PC-9 (cell line): ENCODE data around the gene HAGHL. TPM values are rescaled to one million over a fixed set of nuclear protein-coding genes. Genes with fewer than 3 reads are reported as not detected.
"Not testable (repeated sequence)": the region's sequence is repeated elsewhere in the genome, so short reads cannot be mapped to it uniquely, and the experiment has no call there.

Experiments used
- BruUV-seq: library from RNA; stranded (reverse); fragments of 400-500 nt; replicated peaks from 2 replicates; lab custom pipeline; 2021; lab: Mats Ljungman, UMichigan
- CTCF ChIA-PET: fragments of 300-600 bp; sonication (Branson Sonifier 250); formaldehyde crosslinking; loops from one replicate; lab custom pipeline; 2022; ENCODE audit warnings: antibody characterized with exemption; lab: Charles Lee
- POLR2A ChIA-PET: fragments of 300-600 bp; sonication (Branson Sonifier 250); formaldehyde crosslinking; loops from one replicate; lab custom pipeline; 2022; ENCODE audit warnings: antibody characterized with exemption; ENCODE audit not compliant: unreplicated experiment; lab: Charles Lee
- DNase-seq, 2 experiments: peaks; one replicate each; pipeline versions ENCODE4 v3.0.0 to v3.0.0-alpha.2; 2015 to 2022; ENCODE audit warnings: mixed read lengths in 1 of 2
- H2AFZ ChIP-seq: fragments of 200-600 bp; sonication (generic); 2 replicates; pipeline ENCODE4 v1.8.1; 2017; ENCODE audit warnings: antibody characterized with exemption
- H3F3A ChIP-seq: fragments of 200-600 bp; sonication (generic); 2 replicates; pipeline ENCODE4 v1.8.1; 2017; ENCODE audit warnings: antibody characterized with exemption, mild to moderate bottlenecking, low read depth; ENCODE audit not compliant: insufficient read depth
- H3K27ac ChIP-seq: fragments of 200-600 bp; sonication (generic); 2 replicates; pipeline ENCODE4 v1.6.1; 2016; ENCODE audit warnings: mixed run types
- H3K27me3 ChIP-seq: fragments of 200-600 bp; sonication (generic); 2 replicates; pipeline ENCODE4 v1.6.1; 2016; ENCODE audit warnings: low read depth, mixed run types; ENCODE audit not compliant: insufficient read depth
- H3K36me3 ChIP-seq: fragments of 200-600 bp; sonication (generic); 2 replicates; pipeline ENCODE4 v1.6.1; 2016; ENCODE audit warnings: low read depth, mixed run types
- H3K4me1 ChIP-seq: fragments of 200-600 bp; sonication (generic); replicated peaks from 2 replicates; pipeline ENCODE4 v1.6.1; 2016; ENCODE audit warnings: mixed run types; ENCODE audit not compliant: insufficient read depth
- H3K4me2 ChIP-seq: fragments of 200-600 bp; sonication (generic); 2 replicates; pipeline ENCODE4 v1.6.1; 2017; ENCODE audit warnings: mixed run types
- H3K4me3 ChIP-seq: fragments of 200-600 bp; sonication (generic); 2 replicates; pipeline ENCODE4 v1.6.1; 2016; ENCODE audit warnings: mixed run types
- H3K79me2 ChIP-seq: fragments of 200-600 bp; sonication (generic); 2 replicates; pipeline ENCODE4 v1.6.1; 2017; ENCODE audit warnings: low read depth, mixed run types
- H3K9me2 ChIP-seq: fragments of 200-600 bp; sonication (generic); 2 replicates; pipeline ENCODE4 v1.8.1; 2017; ENCODE audit warnings: mild to moderate bottlenecking; ENCODE audit not compliant: insufficient read depth
- H3K9me3 ChIP-seq: fragments of 200-600 bp; sonication (generic); 2 replicates; pipeline ENCODE4 v1.8.1; 2016; ENCODE audit warnings: low read depth; ENCODE audit not compliant: insufficient read depth
- H4K20me1 ChIP-seq: fragments of 200-600 bp; sonication (generic); 2 replicates; pipeline ENCODE4 v1.8.1; 2017; ENCODE audit not compliant: insufficient read depth
- EZH2 ChIP-seq: fragments of 200-600 bp; sonication (generic); IDR thresholded peaks from 2 replicates; pipeline ENCODE4 v1.8.0; 2017; ENCODE audit warnings: antibody characterized with exemption, low read depth
- intact Hi-C: fragments of 100-400 bp; cut with micrococcal nuclease; formaldehyde crosslinking; loops from one replicate; pipeline ENCODE4 v1.10.0; 2022; ENCODE audit not compliant: unreplicated experiment
- total RNA-seq: library from RNA; stranded (reverse); gene quantifications from 2 replicates; pipeline ENCODE4 v1.2.3, GENCODE V29; 2021
- TF ChIP-seq, protein P1 (sequence below): fragments of 200-600 bp; sonication (generic); conservative IDR thresholded peaks from 2 replicates; pipeline ENCODE4 v1.6.1; 2017; ENCODE audit warnings: mixed run types, antibody characterized with exemption, mild to moderate bottlenecking, moderate library complexity

Gene HAGHL
- total RNA-seq, 1 experiment from 2014 or later: 31.0 TPM

DNA sequence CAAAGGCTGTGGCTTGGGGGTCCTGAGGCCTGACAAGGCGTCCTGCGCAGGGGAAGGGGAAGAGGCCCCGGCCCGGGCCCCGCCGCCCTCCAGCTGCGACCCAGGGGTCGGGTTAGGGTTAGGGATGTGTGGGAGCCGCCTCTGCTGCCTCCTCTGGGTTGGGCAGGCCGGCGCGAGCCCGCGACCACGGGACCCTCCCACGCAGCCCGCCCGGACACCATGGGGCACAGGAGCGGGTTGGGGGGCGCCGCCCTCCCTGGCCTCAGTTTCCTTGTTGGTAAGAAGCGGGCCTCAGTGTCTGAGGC, 13.5 kb downstream of the HAGHL start:
- Histone ChIP-seq H3K36me3 (no peaks in the 10 kb centered on the region), H2AFZ (peak overlapping the region; percentile 96), H3K27ac (no peak overlapping the region), H4K20me1 (no peaks in the 10 kb centered on the region), H3K9me3 (no peaks in the 10 kb centered on the region), H3K4me2 (peak overlapping the region; percentile 95), H3K4me3 (peak overlapping the region; percentile 91), H3F3A (peaks cover 5% of the 10 kb centered on the region; the same call in 1 of the 2 replicates), H3K79me2 (peaks cover 11% of the 10 kb centered on the region; the same call in 1 of the 2 replicates), H3K27me3 (no peaks in the 10 kb centered on the region), H3K9me2 (no peaks in the 10 kb centered on the region), H3K4me1 (no peaks in the 10 kb centered on the region; the same call in 1 of the 2 replicates)
- CTCF ChIA-PET: interaction anchor here (1.2 kb wide), 1 partner anchor 21 kb away, joined by 5 read pairs; no protein-coding TSS in a partner anchor
- no peak for DNase-seq
- intact Hi-C loops: loop anchor here (1.0 to 2.0 kb wide), 3 partner anchors 12 to 36 kb away; partner anchors contain the start of gene MSLN
- TF ChIP-seq, protein P1, sequence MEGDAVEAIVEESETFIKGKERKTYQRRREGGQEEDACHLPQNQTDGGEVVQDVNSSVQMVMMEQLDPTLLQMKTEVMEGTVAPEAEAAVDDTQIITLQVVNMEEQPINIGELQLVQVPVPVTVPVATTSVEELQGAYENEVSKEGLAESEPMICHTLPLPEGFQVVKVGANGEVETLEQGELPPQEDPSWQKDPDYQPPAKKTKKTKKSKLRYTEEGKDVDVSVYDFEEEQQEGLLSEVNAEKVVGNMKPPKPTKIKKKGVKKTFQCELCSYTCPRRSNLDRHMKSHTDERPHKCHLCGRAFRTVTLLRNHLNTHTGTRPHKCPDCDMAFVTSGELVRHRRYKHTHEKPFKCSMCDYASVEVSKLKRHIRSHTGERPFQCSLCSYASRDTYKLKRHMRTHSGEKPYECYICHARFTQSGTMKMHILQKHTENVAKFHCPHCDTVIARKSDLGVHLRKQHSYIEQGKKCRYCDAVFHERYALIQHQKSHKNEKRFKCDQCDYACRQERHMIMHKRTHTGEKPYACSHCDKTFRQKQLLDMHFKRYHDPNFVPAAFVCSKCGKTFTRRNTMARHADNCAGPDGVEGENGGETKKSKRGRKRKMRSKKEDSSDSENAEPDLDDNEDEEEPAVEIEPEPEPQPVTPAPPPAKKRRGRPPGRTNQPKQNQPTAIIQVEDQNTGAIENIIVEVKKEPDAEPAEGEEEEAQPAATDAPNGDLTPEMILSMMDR: no peak
- BruUV-seq: TSS peak; percentile 76
- POLR2A ChIA-PET: interaction anchor here (0.7 kb wide), 1 partner anchor 45 kb away, joined by 3 read pairs; no protein-coding TSS in a partner anchor

DNA sequence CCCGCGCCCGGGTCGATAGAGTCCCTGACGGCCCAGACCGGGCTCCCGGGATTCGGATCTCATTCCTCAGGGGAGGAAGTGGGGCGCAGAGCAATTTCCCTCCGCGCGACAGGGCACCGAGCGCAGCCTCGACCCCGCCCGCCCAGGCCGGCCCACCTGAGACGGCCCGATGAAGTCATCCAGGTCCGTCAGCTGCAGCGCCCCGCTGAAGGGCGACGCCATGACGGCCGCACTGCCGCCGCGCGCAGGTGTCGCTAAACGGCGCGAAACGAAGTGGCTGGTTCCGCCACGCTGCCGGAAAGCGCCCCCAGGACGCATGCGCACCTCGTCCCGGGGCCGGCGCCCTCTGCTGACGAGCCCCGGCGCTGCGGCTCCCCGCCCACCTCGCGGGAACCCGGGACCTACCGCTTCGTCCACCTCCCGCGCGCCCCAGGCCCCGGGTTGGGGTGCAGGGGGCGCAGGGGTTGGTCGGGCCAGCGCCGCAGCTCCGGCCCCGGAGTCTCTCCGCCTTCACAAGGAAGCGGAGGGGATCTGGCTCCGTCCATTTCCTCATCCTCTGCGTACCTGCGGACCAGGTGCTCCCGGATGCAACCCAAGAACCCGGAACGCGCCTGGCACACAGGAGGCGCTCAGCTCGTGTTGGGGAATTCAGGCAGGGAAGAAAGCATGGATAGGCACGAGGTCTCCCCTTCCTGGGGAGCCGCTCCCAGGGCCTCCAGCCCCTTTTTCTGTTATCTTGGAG, 14.0 kb downstream of the HAGHL start, which contains the start of gene CIAO3:
TSS of gene CIAO3 (minus strand) at position 234 of the 742 bp plus-strand sequence. CDS start at position 222, 12 bp downstream.
- no peaks in the 10 kb centered on the region for H3K27me3 ChIP-seq
- ChIA-PET CTCF (interaction anchor here (0.6 to 1.2 kb wide), 3 partner anchors 11 to 22 kb away, joined by 3 to 5 read pairs (median 4); no protein-coding TSS in a partner anchor), POLR2A (interaction anchor here (0.5 to 0.7 kb wide), 4 partner anchors 21 to 448 kb away, joined by 3 to 4 read pairs (median 4); no protein-coding TSS in a partner anchor)
- no peaks in the 10 kb centered on the region for H3K9me3 ChIP-seq
- peak; percentile 78 to 96 for DNase-seq
- intact Hi-C loops: loop anchor here (1.0 to 2.0 kb wide), 3 partner anchors 13 to 36 kb away; partner anchors contain the start of gene MSLN
- peaks cover 5% of the 10 kb centered on the region; the same call in 1 of the 2 replicates for H3F3A ChIP-seq
- H4K20me1 ChIP-seq: no peaks in the 10 kb centered on the region
- TF ChIP-seq EZH2: no peak
- TF ChIP-seq, protein P1: peak; percentile 82
- peak within 1 kb of the TSS; percentile 95 for H3K4me2 ChIP-seq
- H3K4me1 ChIP-seq: no peaks in the 10 kb centered on the region; the same call in 1 of the 2 replicates
- peak within 1 kb of the TSS; percentile 34; the same call in 1 of the 2 replicates for H3K27ac ChIP-seq
- peak within 1 kb of the TSS; percentile 91 for H3K4me3 ChIP-seq
- H3K36me3 ChIP-seq: no peaks in the 10 kb centered on the region
- peaks cover 11% of the 10 kb centered on the region; the same call in 1 of the 2 replicates for H3K79me2 ChIP-seq
- H2AFZ ChIP-seq: peak within 1 kb of the TSS; percentile 96
- no peaks in the 10 kb centered on the region for H3K9me2 ChIP-seq
- no TSS peak for BruUV-seq

DNA sequence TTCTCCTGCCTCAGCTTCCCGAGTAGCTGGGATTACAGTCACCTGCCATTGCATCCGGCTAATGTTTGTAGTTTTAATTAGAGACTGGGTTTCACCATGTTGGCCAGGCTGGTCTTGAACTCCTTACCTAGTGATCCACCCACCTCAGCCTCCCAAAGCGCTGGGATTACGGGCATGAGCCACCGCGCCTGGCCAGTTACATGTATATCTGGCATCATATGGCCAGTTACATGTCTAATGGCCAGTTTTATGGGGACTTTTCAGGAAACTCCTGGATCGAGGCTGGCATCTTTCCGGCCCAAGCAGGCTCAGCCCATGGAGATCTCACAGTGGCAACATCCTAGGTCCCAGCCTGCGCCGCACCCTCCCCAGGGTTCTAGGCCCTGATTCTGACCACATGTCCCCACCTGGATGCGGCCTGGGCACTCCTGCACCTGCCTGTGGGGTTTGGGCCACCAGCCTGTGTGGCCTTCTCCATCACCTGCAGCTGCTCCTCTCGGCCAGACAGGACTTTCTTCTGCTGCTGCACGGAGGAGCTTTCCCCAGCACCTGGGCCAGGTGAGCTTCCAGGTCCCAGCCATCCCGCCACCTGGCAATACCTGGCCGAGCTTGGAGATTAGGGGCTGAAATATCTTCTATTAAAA, 15.2 kb downstream of the HAGHL start:
- H3F3A ChIP-seq: peaks cover 5% of the 10 kb centered on the region; the same call in 1 of the 2 replicates
- H3K4me2 ChIP-seq: peak overlapping the region; percentile 78; the same call in 1 of the 2 replicates
- no peaks in the 10 kb centered on the region for H3K9me2 ChIP-seq
- H3K4me1 ChIP-seq: no peaks in the 10 kb centered on the region; the same call in 1 of the 2 replicates
- H3K79me2 ChIP-seq: peaks cover 11% of the 10 kb centered on the region; the same call in 1 of the 2 replicates
- H3K4me3 ChIP-seq: no peak overlapping the region
- intact Hi-C loops: loop anchor here (2.0 kb wide), 2 partner anchors 19 to 35 kb away; partner anchors contain the start of gene MSLN
- no peaks in the 10 kb centered on the region for H4K20me1 ChIP-seq
- H2AFZ ChIP-seq: no peak overlapping the region
- CTCF ChIA-PET: interaction anchor here (0.6 to 0.7 kb wide), 4 partner anchors 14 to 47 kb away, joined by 3 to 10 read pairs (median 6); no protein-coding TSS in a partner anchor
- no peaks in the 10 kb centered on the region for H3K27me3 ChIP-seq
- H3K9me3 ChIP-seq: no peaks in the 10 kb centered on the region
- no TSS peak for BruUV-seq
- no peak overlapping the region for H3K27ac ChIP-seq
- POLR2A ChIA-PET: interaction anchor here (0.5 kb wide), 1 partner anchor 19 kb away, joined by 3 read pairs; the partner anchor contains the start of gene MSLN
- TF ChIP-seq, protein P1: no peak
- no peak for TF ChIP-seq EZH2
- no peaks in the 10 kb centered on the region for H3K36me3 ChIP-seq
- peak in 1 of 2 experiments; percentile 12 for DNase-seq

DNA sequence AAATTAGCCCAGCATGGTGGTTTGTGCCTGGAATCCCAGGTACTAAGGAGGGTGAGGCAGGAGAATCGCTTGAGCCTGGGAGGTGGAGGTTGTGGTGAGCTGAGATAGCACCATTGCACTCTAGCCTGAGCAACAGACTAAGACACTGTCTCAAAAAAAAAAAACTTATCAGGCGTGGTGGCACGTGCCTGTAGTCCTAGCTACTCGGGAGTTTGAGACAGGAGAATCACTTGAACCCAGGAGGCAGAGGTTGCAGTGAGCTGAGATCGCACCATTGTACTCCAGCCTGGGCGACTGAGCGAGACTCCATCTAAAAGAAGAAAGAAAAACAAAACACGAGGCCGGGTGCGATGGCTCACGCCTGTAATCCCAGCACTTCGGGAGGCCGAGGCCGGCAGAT, 16.0 kb downstream of the HAGHL start:
- H3K79me2 ChIP-seq: peaks cover 11% of the 10 kb centered on the region; the same call in 1 of the 2 replicates
- H3K4me2 ChIP-seq, POLR2A ChIA-PET, H3F3A ChIP-seq, BruUV-seq, H3K27me3 ChIP-seq, H2AFZ ChIP-seq, H3K27ac ChIP-seq, H3K4me1 ChIP-seq, DNase-seq, H3K4me3 ChIP-seq, H3K36me3 ChIP-seq, H3K9me2 ChIP-seq, H3K9me3 ChIP-seq, intact Hi-C loops, H4K20me1 ChIP-seq: not testable (repeated sequence)
- CTCF ChIA-PET: interaction anchor here (0.6 to 0.7 kb wide), 2 partner anchors 45 to 47 kb away, joined by 3 to 7 read pairs; partner anchors contain the start of genes CHTF18 and RPUSD1
